IPS-18c (cell line): ENCODE data around the gene QARS1.

ENCODE experiments used
- H3K4me3 ChIP-seq: 2 replicates; pipeline ENCODE4 v1.7.0; 2013; ENCODE audit warnings: low read depth, mild to moderate bottlenecking, low read length, moderate library complexity; ENCODE audit not compliant: insufficient read depth
- H3K9me3 ChIP-seq: one replicate; pipeline ENCODE4 v1.6.1; 2013; ENCODE audit warnings: mild to moderate bottlenecking, low read length, moderate library complexity; ENCODE audit not compliant: control insufficient read depth, insufficient read depth

QARS1 gene

DNA sequence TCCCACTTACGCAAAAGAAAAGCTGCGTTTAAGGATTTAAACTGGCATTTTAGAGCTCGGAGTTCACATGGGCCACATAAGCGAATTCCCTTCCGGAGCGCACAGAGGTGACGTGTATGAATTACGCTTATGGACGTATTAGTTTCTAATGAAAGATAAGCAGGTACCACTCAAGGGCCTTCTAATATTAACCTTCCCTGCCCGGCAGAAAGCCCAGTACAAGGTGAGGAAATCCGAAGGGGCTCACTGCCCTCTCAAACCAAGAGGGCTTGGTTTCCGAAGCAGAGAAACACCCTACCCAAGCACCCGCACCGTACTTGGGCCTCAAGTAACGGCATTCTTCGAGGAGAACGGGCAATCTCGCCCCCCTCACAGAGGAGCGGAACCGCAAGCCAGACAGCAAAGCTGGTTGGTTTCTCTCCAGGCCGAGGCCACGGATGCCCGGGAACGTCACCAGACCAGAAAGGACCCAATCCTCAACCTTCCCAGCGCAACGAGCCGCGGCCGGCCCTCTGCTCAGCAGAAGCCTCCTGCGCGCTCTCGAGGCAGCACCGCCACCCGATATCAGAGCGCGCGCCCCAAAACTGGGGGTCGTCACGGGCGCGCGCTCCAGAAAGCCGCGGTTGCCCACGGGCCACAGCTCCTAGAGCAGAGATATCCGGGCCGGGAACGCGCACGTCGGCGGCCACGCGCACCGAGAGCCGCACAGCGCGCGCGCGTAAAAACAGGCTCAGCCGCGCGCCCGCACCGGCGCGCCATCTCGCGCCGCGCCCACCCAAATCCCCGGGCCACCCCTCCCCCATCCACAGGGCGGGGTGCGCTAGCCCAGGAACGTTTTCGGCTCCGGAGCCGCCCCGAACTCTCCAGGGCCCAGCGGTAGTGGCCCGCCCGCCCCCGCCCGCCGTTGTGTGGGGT is 11.4 kb downstream of the QARS1 start:
- H3K4me3 ChIP-seq: peak overlapping the region; percentile 72
- no peaks in the 10 kb centered on the region for H3K9me3 ChIP-seq

DNA sequence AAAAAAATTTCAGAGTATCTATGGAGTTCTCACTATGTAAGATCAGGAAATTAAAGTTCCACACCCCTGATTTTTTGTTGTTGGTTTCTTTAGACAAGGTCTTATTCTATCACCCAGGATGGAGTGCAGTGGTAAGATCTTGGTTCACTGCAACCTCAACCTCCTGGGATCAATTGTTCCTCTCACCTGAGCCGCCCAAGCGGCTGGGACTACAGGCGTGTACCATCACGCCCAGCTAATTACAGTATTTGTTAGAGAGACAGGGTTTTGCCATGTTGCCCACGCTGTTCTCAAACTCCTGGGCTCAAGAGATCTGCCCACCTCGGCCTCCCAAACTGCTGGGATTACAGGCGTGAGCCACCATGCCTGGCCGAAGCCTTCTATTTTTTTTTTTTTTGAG is 23.1 kb downstream of the QARS1 start:
- H3K4me3 ChIP-seq: no peak overlapping the region

DNA sequence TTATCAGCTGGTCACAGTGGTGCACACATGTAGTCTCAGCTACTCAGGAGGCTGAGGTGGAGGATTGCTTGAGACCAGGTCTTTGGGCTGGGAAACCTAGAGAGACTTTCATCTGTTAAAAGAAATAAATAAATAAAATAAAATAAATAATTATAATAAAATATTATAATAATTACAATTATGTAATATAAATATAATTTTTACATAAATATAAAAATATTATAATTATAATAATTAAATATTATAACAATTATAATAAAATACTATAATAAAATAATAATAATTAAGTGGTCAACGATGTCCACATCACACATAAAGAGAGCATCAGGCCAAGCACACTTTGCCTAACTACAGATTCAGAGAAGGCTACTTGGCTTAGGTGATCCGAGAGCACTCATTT is 25.3 kb downstream of the QARS1 start:
- H3K4me3 ChIP-seq: no peak overlapping the region

More for the DNA sequence above, 23.1 kb downstream of the QARS1 start:
- no peaks in the 10 kb centered on the region for H3K9me3 ChIP-seq

DNA sequence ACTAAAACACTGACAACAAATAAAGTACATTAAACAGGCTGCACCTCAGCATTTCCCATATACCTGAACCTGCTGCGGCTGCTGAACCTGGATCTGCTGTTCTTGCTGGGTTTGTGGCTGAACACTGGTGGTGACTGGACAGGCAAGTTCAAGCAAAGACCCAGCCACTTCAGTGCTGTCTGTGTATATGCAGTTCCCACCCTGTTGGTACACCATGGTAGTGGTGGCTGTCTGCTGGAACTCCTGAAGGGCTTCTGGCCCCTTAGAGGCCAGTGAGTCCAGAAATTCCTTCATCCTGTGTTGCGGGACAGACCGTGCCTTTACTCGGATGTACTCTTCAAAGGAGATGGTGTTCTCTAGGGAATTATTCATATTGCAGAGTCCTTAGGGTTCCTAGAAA is 27.9 kb downstream of the QARS1 start:
- Histone ChIP-seq H3K4me3 (no peak overlapping the region), H3K9me3 (no peaks in the 10 kb centered on the region)

More for the DNA sequence above, 25.3 kb downstream of the QARS1 start:
- no peaks in the 10 kb centered on the region for H3K9me3 ChIP-seq

DNA sequence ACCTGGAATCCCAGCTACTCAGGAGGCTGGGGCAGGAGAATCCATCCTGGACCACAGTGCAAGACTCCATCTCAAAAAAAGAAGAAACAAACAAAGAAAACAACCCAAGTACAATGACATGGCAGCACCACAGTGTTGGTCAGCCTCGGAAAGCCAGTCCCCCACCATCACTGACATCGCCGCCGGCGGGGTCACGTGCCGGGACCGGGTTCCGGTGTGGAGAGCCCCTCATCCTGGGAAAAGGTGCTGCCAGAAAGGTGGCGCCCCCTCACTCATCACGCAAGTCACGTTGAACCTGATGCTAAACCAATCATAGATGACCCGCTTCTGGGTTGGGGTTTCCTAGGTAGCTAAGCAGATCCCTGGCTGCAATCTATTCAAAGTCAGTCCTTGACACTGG is 28.4 kb downstream of the QARS1 start:
- Histone ChIP-seq H3K9me3 (no peaks in the 10 kb centered on the region), H3K4me3 (no peak overlapping the region)

GRCh38 chr3:49058011-49058410 is 46.5 kb downstream of the QARS1 start:
- Histone ChIP-seq H3K4me3 (no peak overlapping the region), H3K9me3 (no peaks in the 10 kb centered on the region)

- no peak overlapping the region for H3K4me3 ChIP-seq
Measured at GRCh38 chr3:49057268-49057667, 47.3 kb downstream of the QARS1 start.

DNA sequence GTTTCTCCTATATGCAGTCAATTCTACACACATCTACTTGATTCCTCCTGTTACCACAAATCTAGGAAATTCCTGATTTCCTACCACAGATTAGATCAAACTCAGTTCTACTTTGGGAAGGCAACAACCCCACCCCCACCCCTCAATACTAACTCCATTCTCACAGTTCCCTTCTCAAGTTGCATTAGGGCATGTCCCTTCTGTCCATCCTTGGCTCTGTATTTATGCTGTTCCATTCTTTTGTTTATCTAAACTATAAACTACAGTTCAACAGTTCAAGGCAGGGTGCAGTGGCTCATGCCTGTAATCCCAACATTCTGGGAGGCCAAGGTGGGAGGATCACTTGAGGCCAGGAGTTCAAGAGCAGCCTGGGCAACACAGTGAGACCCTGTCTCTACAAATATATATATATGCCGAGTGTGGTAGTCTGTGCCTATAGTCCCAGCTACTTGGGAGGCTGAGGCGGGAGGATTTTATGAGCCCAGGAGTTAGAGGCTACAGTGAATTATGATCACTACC is 50.2 kb downstream of the QARS1 start:
- no peak overlapping the region for H3K4me3 ChIP-seq
- no peaks in the 10 kb centered on the region for H3K9me3 ChIP-seq

More at GRCh38 chr3:49057268-49057667, 47.3 kb downstream of the QARS1 start:
- H3K9me3 ChIP-seq: no peaks in the 10 kb centered on the region

DNA sequence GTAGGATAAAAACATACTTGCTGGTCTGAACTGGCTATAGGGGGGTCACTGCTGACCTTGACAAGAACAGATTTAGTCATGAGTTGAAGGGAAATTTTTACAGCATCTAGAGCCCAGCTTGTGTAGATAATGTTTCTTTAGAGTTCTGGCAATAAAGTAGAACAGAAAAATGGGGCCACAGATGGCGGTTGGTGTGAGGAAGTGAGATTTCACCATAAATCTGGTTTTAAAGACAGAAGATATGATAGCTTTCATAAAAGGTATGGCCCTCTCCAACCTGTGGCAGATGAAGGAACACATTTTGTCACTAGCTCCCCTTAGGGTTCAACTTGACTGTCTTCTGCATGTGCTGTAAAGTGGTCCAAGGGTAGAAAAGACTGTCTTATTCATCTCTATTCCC is 51.0 kb downstream of the QARS1 start:
- no peak overlapping the region for H3K4me3 ChIP-seq
- H3K9me3 ChIP-seq: no peaks in the 10 kb centered on the region
